NCI-H226 (cell line): ENCODE results near the gene KCNE1.
"Not testable (repeated sequence)": the region's sequence is repeated elsewhere in the genome, so short reads cannot be mapped to it uniquely, and the experiment has no call there.

Experiments
- DNase-seq: peaks from one replicate; pipeline ENCODE4 v3.0.0-alpha.2; 2015

The KCNE1 gene

GRCh38 chr21:34406676-34407075 is 105.3 kb downstream of the KCNE1 start:
- DNase-seq: not testable (repeated sequence)

- DNase-seq: not testable (repeated sequence)
Observed at GRCh38 chr21:34406102-34406501, 105.9 kb downstream of the KCNE1 start.

GRCh38 chr21:34405686-34406085 is 106.3 kb downstream of the KCNE1 start:
- DNase-seq: not testable (repeated sequence)

- DNase-seq: not testable (repeated sequence)
Observed at GRCh38 chr21:34404742-34405141, 107.3 kb downstream of the KCNE1 start.

- DNase-seq: not testable (repeated sequence)
Observed at GRCh38 chr21:34400522-34400921, 111.5 kb downstream of the KCNE1 start.
